ENCODE results near the gene AKAP1.

GRCh38 chr17:57092171-57092570, 7.1 kb downstream of the AKAP1 start:
- TF ChIP-seq, protein P1, sequence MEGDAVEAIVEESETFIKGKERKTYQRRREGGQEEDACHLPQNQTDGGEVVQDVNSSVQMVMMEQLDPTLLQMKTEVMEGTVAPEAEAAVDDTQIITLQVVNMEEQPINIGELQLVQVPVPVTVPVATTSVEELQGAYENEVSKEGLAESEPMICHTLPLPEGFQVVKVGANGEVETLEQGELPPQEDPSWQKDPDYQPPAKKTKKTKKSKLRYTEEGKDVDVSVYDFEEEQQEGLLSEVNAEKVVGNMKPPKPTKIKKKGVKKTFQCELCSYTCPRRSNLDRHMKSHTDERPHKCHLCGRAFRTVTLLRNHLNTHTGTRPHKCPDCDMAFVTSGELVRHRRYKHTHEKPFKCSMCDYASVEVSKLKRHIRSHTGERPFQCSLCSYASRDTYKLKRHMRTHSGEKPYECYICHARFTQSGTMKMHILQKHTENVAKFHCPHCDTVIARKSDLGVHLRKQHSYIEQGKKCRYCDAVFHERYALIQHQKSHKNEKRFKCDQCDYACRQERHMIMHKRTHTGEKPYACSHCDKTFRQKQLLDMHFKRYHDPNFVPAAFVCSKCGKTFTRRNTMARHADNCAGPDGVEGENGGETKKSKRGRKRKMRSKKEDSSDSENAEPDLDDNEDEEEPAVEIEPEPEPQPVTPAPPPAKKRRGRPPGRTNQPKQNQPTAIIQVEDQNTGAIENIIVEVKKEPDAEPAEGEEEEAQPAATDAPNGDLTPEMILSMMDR (IDR thresholded peaks at IDR 0.05), result no peak
- TF ChIP-seq EP300 (IDR thresholded peaks at IDR 0.05) (no peak), POLR2A (IDR thresholded peaks at IDR 0.05) (no peak), POLR2AphosphoS5 (IDR thresholded peaks at IDR 0.05) (no peak)

All from upper lobe of left lung (tissue), 4 donors.